ENCODE results near the gene CLDN15. TPM values are rescaled to one million over a fixed set of nuclear protein-coding genes. Genes with fewer than 3 reads are reported as not detected.
"Not testable (repeated sequence)": the region's sequence is repeated elsewhere in the genome, so short reads cannot be mapped to it uniquely, and the experiment has no call there.

The CLDN15 gene
- total RNA-seq, 2 donors from 2014 or later: 9.2 to 17.4 TPM

DNA sequence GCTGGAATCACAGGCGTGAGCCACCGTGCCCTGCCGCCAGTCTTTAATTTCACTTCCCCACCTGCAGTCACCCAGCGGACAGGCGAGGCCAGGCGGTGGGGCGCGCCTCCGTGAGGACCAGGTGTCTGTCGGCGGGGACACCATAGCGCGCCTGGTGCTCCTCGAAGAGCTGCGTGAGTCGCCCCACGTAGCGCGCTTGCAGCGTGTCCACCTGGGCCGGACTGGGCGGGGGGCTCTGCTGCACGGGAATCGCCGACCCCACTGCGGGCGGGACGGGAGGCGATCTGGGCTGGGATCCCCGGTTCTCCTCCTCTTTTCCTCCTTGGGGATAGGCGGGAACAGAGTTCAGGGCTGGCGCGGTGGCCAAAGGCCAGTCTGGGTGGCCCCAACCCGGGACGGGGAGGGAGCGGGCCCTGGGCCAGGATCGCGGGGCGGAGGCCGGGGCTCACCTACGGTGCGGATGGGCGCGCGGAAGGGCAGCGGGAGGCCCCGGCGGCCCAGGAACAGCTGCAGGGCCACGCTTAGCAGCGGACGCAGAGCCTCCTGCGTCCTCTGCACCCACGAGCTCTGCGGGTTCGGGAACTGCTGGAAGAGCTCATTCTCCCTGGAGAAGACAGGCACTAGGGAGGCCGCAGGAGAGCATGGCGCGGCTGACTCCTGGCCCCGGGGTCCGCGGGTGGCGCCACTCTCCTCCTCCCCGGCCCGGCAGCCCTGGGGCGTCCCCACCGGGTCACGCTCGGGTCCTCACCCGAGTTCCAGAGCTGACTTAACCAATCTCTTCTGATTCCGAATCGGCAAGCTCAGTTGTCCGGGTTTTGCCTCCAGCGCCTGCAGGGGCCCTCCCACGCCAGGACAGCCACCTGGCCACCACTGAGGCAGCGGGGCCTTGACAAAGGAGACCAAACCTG, 35.7 kb downstream of the CLDN15 start:
- H3K36me3 ChIP-seq: no peaks in the 10 kb centered on the region
- intact Hi-C loops (cut with DNase I): no loop called here
- H3K4me3 ChIP-seq: peak overlapping the region in 1 of 2 donors; percentile 8

DNA sequence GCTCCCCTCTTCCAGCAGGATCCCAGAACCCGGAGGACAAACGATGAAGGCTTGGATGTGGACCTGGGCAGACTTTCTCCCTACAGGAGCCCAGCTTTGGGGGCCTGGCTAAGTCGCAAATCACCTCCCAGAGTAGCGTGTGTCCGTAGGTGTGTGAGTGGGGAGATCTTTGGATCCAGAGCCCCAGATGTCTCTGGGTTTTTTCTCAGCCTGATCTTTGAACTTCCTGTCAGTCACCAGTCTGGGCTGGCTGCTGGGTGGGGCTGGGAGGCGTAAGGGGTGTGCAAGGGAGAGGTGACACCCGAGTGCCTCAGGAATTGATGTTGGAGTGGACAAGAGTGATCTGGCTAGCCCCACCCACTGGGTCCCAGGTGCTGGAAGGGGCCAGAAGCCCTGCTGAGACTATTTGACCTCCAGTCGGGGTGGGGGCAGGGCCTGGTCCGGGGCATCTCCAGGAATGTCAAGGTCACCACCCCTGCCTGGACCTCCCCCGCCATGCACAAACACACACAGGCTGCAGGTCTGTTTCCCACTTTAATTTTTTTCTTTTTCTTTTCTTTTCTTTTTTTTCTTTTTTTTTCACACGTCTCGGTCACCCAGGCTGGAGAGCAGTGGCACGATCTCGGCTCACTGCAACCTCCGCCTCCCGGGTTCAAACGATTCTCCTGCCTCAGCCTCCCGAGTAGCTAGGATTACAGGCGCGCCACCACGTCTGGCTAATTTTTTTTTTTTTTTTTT, 36.6 kb downstream of the CLDN15 start, which contains the start of gene MOGAT3:
Gene MOGAT3 (minus strand): TSS at position 175 of the 738 bp plus-strand sequence. CDS start 182 bp downstream, outside the sequence.
- peaks cover 5% of the 10 kb centered on the region for H3K4me1 ChIP-seq (replicated peaks)
- no peak for TF ChIP-seq POLR2A (IDR thresholded peaks at IDR 0.05)
- TF ChIP-seq, protein P1, sequence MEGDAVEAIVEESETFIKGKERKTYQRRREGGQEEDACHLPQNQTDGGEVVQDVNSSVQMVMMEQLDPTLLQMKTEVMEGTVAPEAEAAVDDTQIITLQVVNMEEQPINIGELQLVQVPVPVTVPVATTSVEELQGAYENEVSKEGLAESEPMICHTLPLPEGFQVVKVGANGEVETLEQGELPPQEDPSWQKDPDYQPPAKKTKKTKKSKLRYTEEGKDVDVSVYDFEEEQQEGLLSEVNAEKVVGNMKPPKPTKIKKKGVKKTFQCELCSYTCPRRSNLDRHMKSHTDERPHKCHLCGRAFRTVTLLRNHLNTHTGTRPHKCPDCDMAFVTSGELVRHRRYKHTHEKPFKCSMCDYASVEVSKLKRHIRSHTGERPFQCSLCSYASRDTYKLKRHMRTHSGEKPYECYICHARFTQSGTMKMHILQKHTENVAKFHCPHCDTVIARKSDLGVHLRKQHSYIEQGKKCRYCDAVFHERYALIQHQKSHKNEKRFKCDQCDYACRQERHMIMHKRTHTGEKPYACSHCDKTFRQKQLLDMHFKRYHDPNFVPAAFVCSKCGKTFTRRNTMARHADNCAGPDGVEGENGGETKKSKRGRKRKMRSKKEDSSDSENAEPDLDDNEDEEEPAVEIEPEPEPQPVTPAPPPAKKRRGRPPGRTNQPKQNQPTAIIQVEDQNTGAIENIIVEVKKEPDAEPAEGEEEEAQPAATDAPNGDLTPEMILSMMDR (IDR thresholded peaks at IDR 0.05): no peak
- TF ChIP-seq POLR2AphosphoS5 (IDR thresholded peaks at IDR 0.05): no peak
- H3K4me3 ChIP-seq: peak within 1 kb of the TSS in 1 of 2 donors; percentile 8
- peaks cover 14% of the 10 kb centered on the region for H3K27me3 ChIP-seq (replicated peaks; ENCODE audit: insufficient read depth)
- WGBS: 43% methylated on average over 21 of the region's 21 CpGs
- H3K9me3 ChIP-seq: no peaks in the 10 kb centered on the region
- no peaks in the 10 kb centered on the region for H3K36me3 ChIP-seq
- no peak for DNase-seq (ENCODE audit: low spot score)
- no peak within 1 kb of the TSS for H3K27ac ChIP-seq
- intact Hi-C loops (cut with DNase I): no loop called here

More for the DNA sequence above, 35.7 kb downstream of the CLDN15 start:
- no peaks in the 10 kb centered on the region for H3K9me3 ChIP-seq
- TF ChIP-seq POLR2AphosphoS5 (IDR thresholded peaks at IDR 0.05): no peak
- no peak for TF ChIP-seq POLR2A (IDR thresholded peaks at IDR 0.05)
- TF ChIP-seq, protein P1 (IDR thresholded peaks at IDR 0.05): no peak
- H3K4me1 ChIP-seq (replicated peaks): peaks cover 5% of the 10 kb centered on the region
- 12% methylated on average over 44 of the region's 75 CpGs for WGBS
- no peak overlapping the region for H3K27ac ChIP-seq
- no peak for DNase-seq (ENCODE audit: low spot score)
- peaks cover 14% of the 10 kb centered on the region for H3K27me3 ChIP-seq (replicated peaks; ENCODE audit: insufficient read depth)

DNA sequence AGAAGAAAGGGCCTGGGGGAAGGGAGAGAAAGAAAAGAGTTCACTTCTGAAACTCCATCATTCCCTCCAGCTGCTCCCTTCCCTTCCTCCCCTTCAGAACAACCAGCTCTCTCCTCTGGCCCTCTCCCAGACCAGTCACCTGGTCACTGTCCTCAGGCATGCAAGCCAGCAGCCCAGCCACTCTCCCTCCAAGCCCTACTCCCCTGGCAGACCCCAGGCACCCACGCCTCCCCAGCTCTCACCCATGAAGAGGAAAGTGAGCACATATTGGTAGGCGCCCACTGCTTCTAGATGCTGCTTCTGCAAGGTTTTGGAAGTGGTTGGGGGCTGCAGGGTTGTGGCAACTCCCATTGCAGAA, 37.1 kb downstream of the CLDN15 start:
- Histone ChIP-seq H3K4me1 (replicated peaks) (peaks cover 5% of the 10 kb centered on the region), H3K4me3 (no peak overlapping the region), H3K36me3 (no peaks in the 10 kb centered on the region), H3K27ac (no peak overlapping the region), H3K27me3 (replicated peaks; ENCODE audit: insufficient read depth) (peaks cover 14% of the 10 kb centered on the region), H3K9me3 (no peaks in the 10 kb centered on the region)
- intact Hi-C loops (cut with DNase I): no loop called here
- DNase-seq (ENCODE audit: low spot score): no peak
- TF ChIP-seq POLR2A (IDR thresholded peaks at IDR 0.05) (no peak), POLR2AphosphoS5 (IDR thresholded peaks at IDR 0.05) (no peak)
- TF ChIP-seq, protein P1 (IDR thresholded peaks at IDR 0.05): no peak
- WGBS: 81% methylated on average over 2 of the region's 2 CpGs

DNA sequence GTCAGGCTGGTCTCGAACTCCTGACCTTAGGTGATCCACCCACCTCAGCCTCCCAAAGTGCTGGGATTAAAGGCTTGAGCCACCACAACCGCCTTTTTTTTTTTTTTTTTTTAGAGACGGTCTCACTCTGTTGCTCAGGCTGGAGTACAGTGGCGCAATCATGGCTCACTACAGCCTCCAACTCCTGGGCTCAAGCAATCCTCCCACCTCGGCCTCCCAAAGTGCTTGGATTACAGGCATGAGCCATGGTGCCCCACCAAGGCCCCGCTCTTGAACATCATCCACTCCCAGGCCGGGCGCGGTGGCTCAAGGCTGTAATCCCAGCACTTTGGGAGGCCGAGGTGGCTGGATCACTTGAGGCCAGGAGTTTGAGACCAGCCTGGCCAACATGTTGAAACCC, 38.1 kb downstream of the CLDN15 start:
- intact Hi-C loops (cut with DNase I); H3K4me1 ChIP-seq (replicated peaks); H3K4me3 ChIP-seq; DNase-seq (ENCODE audit: low spot score); H3K36me3 ChIP-seq; H3K27ac ChIP-seq; H3K9me3 ChIP-seq: not testable (repeated sequence)
- peaks cover 14% of the 10 kb centered on the region for H3K27me3 ChIP-seq (replicated peaks; ENCODE audit: insufficient read depth)
- 96% methylated on average over 10 of the region's 10 CpGs for WGBS

DNA sequence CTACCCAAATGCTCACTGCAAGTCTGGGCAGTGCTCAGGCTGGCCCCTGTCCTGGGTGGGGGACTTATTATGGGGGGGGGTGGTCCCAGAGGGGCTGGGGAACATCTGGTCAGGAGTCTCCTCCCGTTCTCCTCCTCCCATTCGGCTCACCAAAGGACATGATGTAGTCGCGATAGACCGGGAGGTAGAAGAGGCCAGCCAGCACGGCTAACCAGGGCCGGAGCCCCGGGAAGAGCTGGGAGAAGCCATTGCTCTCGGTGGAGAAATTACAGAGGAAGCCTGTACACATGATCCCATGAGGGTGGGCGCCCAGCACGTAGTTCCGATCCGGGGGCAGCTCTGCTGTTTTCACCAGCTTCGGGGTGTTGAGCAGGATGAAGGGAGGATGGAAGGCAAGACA, 39.1 kb downstream of the CLDN15 start:
- no peaks in the 10 kb centered on the region for H3K36me3 ChIP-seq
- no peak overlapping the region for H3K27ac ChIP-seq
- H3K4me3 ChIP-seq: no peak overlapping the region
- peaks cover 14% of the 10 kb centered on the region for H3K27me3 ChIP-seq (replicated peaks; ENCODE audit: insufficient read depth)
- TF ChIP-seq POLR2AphosphoS5 (IDR thresholded peaks at IDR 0.05) (no peak), POLR2A (IDR thresholded peaks at IDR 0.05) (no peak)
- TF ChIP-seq, protein P1 (IDR thresholded peaks at IDR 0.05): no peak
- no peaks in the 10 kb centered on the region for H3K9me3 ChIP-seq
- H3K4me1 ChIP-seq (replicated peaks): peaks cover 5% of the 10 kb centered on the region
- intact Hi-C loops (cut with DNase I): no loop called here
- WGBS: 77% methylated on average over 14 of the region's 14 CpGs
- no peak for DNase-seq (ENCODE audit: low spot score)

All from prostate gland (tissue), 2 donors.